ENCODE data around the gene TSTD1. TPM values are rescaled to one million over a fixed set of nuclear protein-coding genes. Genes with fewer than 3 reads are reported as not detected.

The TSTD1 gene
- total RNA-seq, 1 donor from 2014 or later, result 70.2 TPM

DNA sequence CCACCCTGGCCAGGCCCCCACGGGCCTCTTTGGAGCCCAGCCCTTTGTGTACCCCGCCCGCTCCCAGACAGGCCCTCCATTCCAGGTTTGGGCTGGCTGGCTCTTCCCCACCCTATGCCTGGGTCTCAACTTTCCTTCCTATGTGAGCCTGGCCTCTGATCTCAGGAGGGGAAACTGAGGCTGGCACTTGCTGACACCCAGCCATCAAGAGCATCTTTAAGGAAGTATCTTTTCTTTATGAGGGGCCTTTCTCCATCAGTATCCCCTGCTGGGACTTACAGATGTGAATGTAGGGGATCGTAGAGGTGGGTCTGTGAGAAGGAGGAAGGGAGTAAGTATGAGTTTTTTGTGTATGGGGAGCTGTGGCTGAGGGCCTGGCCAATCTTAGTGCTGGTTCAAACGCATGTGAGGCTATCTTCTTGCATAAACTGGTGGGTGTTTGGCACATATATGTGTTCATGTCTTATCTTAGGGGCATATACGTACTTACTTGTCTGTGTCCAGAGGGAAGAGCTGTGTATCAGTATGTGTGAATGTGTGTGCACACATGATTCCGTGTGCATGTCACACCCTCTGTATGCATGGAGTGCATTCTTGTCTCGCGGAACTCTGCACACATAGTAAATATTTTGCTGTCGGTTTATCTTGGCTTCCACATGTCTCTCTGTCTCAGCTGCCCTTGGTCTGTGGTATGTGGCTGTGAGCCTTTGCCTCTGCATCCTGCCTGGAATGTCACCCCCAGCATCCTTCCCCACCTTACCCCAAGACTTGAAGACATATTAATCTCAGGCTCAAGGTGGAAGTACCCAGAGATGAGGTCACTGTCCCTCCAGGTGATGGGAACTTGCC lies 45.2 kb upstream of the TSTD1 start:
- intact Hi-C loops (cut with micrococcal nuclease), result no loop called here
- Mint-ChIP-seq H3K9me3 (no peaks in the 10 kb centered on the region), H3K36me3 (ENCODE audit: low read depth) (no peaks in the 10 kb centered on the region), H3K4me3 (no peak overlapping the region), H3K27ac (no peak overlapping the region), H3K27me3 (peaks cover 4% of the 10 kb centered on the region), H3K4me1 (no peaks in the 10 kb centered on the region)
- TF ChIP-seq, protein P1, sequence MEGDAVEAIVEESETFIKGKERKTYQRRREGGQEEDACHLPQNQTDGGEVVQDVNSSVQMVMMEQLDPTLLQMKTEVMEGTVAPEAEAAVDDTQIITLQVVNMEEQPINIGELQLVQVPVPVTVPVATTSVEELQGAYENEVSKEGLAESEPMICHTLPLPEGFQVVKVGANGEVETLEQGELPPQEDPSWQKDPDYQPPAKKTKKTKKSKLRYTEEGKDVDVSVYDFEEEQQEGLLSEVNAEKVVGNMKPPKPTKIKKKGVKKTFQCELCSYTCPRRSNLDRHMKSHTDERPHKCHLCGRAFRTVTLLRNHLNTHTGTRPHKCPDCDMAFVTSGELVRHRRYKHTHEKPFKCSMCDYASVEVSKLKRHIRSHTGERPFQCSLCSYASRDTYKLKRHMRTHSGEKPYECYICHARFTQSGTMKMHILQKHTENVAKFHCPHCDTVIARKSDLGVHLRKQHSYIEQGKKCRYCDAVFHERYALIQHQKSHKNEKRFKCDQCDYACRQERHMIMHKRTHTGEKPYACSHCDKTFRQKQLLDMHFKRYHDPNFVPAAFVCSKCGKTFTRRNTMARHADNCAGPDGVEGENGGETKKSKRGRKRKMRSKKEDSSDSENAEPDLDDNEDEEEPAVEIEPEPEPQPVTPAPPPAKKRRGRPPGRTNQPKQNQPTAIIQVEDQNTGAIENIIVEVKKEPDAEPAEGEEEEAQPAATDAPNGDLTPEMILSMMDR (IDR thresholded peaks at IDR 0.05), result no peak
- DNase-seq, result no peak
- CTCF ChIA-PET, result no interaction called here
- ATAC-seq (ENCODE audit: low read depth), result no peak
- POLR2A ChIA-PET, result interaction anchor here (0.6 kb wide), 1 partner anchor 220 kb away, joined by 6 read pairs; no protein-coding TSS in a partner anchor

DNA sequence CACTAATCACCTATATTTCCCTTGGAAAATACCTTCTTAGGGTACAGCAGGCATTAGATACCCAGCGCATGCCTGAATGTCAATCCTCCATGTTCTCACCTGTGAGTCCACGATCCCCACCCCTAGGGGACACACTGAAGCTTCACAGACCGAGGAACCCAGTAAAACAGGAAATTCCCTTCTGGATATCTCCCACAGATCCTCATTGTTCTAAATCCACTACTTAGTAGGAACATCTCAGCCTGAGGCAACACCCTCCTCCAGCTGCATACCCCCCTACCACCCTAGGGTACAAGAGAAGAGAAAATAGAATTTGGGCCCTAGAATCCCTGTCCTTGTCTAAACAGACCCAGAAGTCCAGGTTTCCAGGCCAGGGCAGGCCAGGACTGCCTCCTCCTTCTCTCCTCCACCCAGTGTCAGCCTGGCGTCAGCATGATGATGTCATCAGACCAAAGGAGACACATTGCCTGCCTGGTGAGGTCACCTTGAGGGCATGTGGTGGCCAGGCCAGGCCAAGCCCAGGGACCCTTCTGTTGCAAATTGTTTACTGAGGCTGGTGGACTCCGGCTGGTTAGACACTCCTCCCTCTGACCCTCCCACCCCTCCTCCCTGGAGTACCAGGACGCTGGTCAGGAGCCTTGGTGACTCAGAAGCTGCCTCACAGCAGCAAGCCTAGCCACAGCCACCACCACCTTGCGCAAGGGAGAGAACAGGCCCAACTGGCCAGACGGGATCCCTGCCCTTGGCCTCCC lies 44.4 kb upstream of the TSTD1 start:
- H3K4me3 Mint-ChIP-seq, result no peak overlapping the region
- CTCF ChIA-PET, result no interaction called here
- intact Hi-C loops (cut with micrococcal nuclease), result no loop called here
- DNase-seq (no peak), ATAC-seq (ENCODE audit: low read depth) (no peak)
- no peak overlapping the region for H3K27ac Mint-ChIP-seq
- no peaks in the 10 kb centered on the region for H3K9me3 Mint-ChIP-seq
- TF ChIP-seq, protein P1 (IDR thresholded peaks at IDR 0.05), result no peak
- POLR2A ChIA-PET, result no interaction called here
- H3K4me1 Mint-ChIP-seq, result no peaks in the 10 kb centered on the region
- peaks cover 4% of the 10 kb centered on the region for H3K27me3 Mint-ChIP-seq
- no peaks in the 10 kb centered on the region for H3K36me3 Mint-ChIP-seq (ENCODE audit: low read depth)

DNA sequence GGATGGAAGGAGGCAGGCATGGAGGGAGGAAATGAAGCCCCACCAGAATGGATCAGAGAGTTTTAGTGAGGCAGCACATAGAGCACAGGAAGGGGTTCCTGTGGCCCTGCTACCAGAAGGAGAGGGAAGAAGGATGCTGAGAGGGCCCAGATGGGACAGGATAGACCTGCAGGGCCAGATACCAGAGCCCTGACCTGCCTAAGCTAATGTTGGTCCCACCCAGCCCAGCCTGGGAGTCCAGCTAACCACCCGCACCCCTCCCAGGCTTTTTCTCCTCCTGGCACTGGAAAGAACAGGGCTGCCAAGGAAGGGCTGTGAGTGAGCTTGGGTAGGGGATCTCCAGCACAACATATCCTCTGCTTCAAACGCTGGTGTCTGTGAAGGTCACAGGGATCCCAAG lies 43.7 kb upstream of the TSTD1 start:
- Mint-ChIP-seq H3K36me3 (ENCODE audit: low read depth) (no peaks in the 10 kb centered on the region), H3K4me3 (no peak overlapping the region), H3K27me3 (peaks cover 4% of the 10 kb centered on the region), H3K4me1 (no peaks in the 10 kb centered on the region), H3K9me3 (no peaks in the 10 kb centered on the region), H3K27ac (no peak overlapping the region)
- POLR2A ChIA-PET, result no interaction called here
- intact Hi-C loops (cut with micrococcal nuclease), result no loop called here
- DNase-seq, result no peak
- CTCF ChIA-PET, result interaction anchor here (1.3 kb wide), 1 partner anchor 14 kb away, joined by 3 read pairs; no protein-coding TSS in a partner anchor
- no peak for ATAC-seq (ENCODE audit: low read depth)
- TF ChIP-seq, protein P1 (IDR thresholded peaks at IDR 0.05), result no peak

DNA sequence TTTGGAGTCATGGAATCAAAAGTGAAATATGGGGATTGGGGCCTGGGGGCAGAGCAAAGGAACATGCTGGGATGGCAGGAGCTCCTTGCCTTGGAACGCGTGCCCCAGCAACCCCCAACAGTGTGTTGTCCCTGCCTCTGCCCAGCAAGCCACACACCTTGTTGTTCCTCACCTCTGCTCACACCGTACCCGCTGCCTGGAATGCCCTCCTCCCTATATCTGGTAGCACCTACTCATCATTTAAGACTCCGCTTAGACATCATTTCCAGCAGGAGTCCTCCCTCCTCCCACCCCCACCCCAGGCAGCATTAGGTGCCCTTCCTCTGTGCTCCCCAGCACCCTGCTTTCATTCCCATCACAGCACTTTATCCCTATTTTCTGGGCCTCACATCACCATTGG lies 42.8 kb upstream of the TSTD1 start:
- DNase-seq, result no peak
- H3K27ac Mint-ChIP-seq, result no peak overlapping the region
- no peak for ATAC-seq (ENCODE audit: low read depth)
- intact Hi-C loops (cut with micrococcal nuclease), result no loop called here
- CTCF ChIA-PET, result interaction anchor here (1.3 kb wide), 1 partner anchor 15 kb away, joined by 3 read pairs; no protein-coding TSS in a partner anchor
- H3K9me3 Mint-ChIP-seq, result no peaks in the 10 kb centered on the region
- TF ChIP-seq, protein P1 (IDR thresholded peaks at IDR 0.05), result no peak
- peaks cover 4% of the 10 kb centered on the region for H3K27me3 Mint-ChIP-seq
- POLR2A ChIA-PET, result no interaction called here
- H3K4me1 Mint-ChIP-seq, result no peaks in the 10 kb centered on the region
- no peak overlapping the region for H3K4me3 Mint-ChIP-seq
- no peaks in the 10 kb centered on the region for H3K36me3 Mint-ChIP-seq (ENCODE audit: low read depth)

Measured in activated B cell treated with CpG ODN at 0.5 μM for 24 hours (primary cell).